Retinal pigment epithelial cell (primary cell): ENCODE measurements around the gene GRB10.
"Not testable (repeated sequence)": the region's sequence is repeated elsewhere in the genome, so short reads cannot be mapped to it uniquely, and the experiment has no call there.

Source experiments
- DNase-seq: peaks from one replicate; pipeline ENCODE4 v3.0.0-alpha.2; 2010; ENCODE audit warnings: low read depth
- H3K4me3 ChIP-seq: 2 replicates; pipeline ENCODE4 v1.5.1; 2011; ENCODE audit warnings: mild to moderate bottlenecking, low read length, control low read depth, moderate library complexity
- TF ChIP-seq, protein P1 (sequence below): conservative IDR thresholded peaks from 2 replicates; pipeline ENCODE4 v1.5.1; 2011; ENCODE audit warnings: low read depth, low read length, control low read depth, inconsistent platforms

The GRB10 gene

DNA sequence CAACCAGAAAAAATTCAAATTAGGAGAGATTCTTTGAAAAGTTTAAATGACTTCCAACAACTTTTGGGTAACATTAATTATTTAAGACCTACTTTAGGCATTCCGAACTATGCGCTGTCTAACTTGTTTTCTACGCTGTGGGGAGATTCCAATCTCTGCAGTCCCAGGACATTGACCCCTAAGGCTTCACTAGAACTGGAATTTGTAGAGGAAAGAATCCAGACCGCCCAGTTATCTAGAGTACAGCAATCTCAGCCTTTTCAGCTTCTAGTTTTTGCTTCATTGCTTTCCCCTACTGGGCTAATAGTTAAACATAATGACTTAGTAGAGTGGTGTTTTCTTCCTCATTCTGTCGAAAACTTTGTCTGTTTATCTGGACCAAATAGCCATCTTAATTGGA is 202.6 kb downstream of the GRB10 start:
- TF ChIP-seq, protein P1, sequence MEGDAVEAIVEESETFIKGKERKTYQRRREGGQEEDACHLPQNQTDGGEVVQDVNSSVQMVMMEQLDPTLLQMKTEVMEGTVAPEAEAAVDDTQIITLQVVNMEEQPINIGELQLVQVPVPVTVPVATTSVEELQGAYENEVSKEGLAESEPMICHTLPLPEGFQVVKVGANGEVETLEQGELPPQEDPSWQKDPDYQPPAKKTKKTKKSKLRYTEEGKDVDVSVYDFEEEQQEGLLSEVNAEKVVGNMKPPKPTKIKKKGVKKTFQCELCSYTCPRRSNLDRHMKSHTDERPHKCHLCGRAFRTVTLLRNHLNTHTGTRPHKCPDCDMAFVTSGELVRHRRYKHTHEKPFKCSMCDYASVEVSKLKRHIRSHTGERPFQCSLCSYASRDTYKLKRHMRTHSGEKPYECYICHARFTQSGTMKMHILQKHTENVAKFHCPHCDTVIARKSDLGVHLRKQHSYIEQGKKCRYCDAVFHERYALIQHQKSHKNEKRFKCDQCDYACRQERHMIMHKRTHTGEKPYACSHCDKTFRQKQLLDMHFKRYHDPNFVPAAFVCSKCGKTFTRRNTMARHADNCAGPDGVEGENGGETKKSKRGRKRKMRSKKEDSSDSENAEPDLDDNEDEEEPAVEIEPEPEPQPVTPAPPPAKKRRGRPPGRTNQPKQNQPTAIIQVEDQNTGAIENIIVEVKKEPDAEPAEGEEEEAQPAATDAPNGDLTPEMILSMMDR = no peak
- H3K4me3 ChIP-seq = no peak overlapping the region
- DNase-seq = no peak

DNA sequence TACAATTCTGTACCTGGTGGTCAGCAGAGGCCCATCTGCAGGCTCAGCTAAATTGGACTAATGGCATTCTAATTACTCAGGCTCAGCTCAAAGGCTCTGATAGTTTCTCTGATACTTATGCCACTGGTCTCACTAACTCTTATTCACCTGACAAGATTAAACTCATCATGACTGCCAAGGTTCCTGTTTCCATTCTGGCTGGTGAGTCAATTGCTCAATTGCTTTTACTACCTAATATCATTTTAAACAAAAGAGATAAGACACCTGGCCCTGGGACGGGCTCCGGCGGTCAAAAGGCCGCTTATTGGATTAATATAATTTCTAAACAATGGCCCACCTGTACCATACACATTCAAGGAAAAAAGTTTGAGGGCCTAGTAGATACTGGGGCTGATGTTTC is 204.6 kb downstream of the GRB10 start:
- not testable (repeated sequence) for H3K4me3 ChIP-seq, DNase-seq

DNA sequence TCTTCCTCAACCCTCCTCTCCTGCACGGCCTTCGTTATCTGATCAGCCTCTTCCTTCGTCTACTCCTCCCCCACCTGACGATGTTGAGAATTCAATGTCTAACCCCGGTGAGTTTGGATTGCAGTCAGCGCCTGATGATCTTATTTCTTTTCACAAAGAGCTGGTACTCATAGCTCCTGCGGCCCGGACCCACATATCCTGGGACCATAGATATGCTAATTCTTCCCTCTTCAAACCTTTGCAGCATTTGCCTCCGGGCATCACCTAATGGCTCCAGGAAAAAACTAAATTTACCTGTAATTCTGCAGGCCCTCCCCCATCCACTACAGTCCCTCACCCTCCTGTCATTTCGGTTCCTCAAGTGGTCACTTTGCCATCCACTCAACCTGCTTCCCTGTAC is 205.1 kb downstream of the GRB10 start:
- H3K4me3 ChIP-seq = no peak overlapping the region
- no peak for DNase-seq
- TF ChIP-seq, protein P1 = no peak

DNA sequence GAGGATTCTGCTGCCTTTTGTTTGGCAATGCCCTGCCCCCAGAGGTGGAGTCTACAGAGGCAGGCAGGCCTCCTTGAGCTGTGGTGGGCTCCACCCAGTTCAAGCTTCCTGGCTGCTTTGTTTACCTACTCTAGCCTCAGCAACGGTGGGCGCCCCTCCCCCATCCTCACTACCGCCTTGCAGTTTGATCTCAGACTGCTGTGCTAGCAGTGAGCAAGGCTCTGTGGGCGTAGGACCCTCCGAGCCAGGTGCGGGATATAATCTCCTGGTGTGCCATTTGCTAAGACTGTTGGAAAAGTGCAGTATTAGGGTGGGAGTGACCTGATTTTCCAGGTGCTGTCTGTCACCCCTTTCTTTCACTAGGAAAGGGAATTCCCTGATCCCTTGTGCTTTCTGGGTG is 206.3 kb downstream of the GRB10 start:
- DNase-seq, H3K4me3 ChIP-seq: not testable (repeated sequence)

DNA sequence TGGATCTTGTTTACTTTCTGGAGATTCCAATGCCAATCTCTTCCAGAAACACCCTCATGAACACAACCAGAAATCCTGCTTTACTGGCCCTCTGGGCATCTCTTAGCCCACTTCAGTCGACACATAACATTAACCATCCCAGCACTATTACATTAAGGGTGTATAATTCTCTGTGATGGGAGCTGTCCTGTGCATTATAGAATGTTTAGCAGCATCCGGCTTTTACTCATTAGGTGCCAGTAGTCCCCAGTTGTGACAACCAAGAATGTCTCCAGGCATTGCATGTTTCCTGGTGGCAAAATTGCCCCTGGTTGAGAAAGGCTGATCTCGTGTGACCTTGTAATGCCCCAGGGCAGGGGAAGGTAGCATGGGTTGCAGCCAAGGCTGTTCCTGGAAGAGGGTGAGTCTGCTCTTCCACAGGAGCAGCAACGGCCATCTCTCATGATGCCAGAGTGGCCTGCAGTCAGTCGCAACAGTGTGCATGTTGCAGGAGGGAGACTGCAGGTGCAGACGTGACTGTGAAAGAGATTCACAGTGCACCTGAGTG is 214.9 kb downstream of the GRB10 start:
- TF ChIP-seq, protein P1 = no peak
- H3K4me3 ChIP-seq = no peak overlapping the region
- DNase-seq = no peak

DNA sequence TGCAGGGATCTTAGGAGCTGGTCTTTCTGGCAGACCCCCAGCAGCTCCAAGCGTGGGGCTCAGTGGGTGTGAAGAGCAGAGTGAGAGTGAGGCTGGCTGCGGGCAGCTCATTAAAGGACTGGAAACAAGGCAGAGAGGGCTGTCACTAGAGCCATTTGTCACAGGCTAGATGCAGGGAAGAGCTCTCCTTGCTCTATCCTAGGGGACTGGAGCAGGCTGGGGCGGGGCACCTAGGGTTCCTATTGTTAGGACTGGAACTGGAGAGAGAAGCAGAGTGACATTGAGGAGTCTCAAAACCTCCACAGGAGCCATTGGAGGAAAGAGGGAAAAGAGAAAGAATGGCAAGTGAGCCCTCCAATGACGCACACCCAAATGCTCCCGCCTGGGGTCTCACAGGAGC is 216.7 kb downstream of the GRB10 start:
- DNase-seq = no peak
- H3K4me3 ChIP-seq = no peak overlapping the region
- TF ChIP-seq, protein P1 = no peak

DNA sequence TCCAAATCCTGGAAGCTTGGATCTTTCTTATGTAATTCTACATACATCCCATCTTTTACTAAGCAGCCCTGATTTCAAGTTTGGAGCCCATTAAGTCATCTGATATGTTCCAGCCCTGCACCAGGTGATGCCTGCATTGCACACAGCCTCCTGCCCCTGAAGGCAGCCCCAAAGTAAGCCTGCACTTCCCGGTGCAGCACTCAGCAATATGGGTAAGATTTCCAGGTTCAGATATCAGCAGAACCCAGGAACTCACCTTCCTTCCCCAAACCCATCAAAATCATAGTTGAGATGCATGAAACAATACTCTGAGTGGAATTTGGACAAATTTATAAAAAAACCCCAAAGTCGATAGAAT is 217.2 kb downstream of the GRB10 start:
- TF ChIP-seq, protein P1 = no peak

DNA sequence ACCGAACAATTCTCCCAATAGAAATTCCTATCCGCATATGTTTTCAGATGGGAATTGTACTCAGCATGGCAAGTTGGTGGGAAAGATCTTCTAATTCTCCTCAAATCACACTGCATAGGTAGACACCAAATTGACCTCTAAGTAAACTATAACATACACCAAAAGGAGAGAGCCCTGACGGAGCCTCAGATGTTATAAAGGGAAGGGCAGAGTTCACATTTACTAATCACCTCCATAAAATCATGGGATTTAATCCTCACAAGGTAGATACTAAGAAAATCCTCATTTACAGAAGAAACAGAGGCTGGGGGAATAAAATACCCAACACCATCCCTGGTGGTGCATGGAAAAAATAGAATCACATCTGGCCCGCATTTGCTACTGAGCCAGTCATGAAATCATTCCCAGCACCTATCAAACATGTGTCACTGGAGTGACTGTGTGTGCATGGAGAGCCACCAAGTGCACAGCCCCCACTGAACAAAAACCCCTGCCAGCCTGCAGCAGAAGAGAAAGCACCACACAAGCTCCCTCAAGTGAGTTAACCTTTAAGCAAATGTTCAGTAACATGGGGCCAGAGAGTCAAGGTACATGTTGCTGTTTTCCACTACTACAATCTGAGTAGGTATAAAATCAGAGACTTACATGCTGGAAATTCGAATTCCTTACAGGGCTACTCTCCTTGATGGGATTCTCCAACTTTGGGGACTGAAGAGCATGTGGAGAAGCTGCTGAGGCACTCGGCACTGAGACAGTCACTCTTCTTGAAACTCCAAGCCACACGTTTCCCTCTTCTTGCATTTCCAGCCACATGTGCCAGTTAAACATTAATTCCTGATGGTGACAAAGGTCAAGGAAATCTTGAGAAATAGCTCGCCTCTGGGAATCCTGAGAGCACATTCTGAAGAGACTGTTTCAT is 217.8 kb downstream of the GRB10 start, which contains the start of gene DDC:
Gene DDC (minus strand): TSS at position 766 of the 919 bp plus-strand sequence. CDS start 21,320 bp downstream, outside the sequence.
- TF ChIP-seq, protein P1 = no peak
- H3K4me3 ChIP-seq = no peak within 1 kb of the TSS
- no peak for DNase-seq

More for the DNA sequence above, 217.2 kb downstream of the GRB10 start:
- no peak overlapping the region for H3K4me3 ChIP-seq
- DNase-seq = no peak
